Transverse colon (tissue), 4 donors: ENCODE data around the gene ATP6V0D1.

Experiments used
- POLR2AphosphoS5 ChIP-seq, 3 donors: sonication (generic); formaldehyde crosslinking; IDR thresholded peaks; one replicate each; pipeline ENCODE4 v1.6.1; 2016; ENCODE audit warnings: antibody characterized with exemption in 3 of 3
- TF ChIP-seq, protein P1 (sequence below), 5 experiments: fragments of 200-600 bp in 3 of 5; fragments of 450-650 bp in 2 of 5; sonication (generic) in 3 of 5; IDR thresholded peaks; 1 replicate in 2 of 5; 2 replicates in 3 of 5; pipeline ENCODE4 v1.5.1; 2016 to 2017; ENCODE audit warnings: antibody characterized with exemption in 5 of 5, inconsistent platforms in 3 of 5, mild to moderate bottlenecking in 2 of 5, moderate library complexity in 1 of 5

DNA sequence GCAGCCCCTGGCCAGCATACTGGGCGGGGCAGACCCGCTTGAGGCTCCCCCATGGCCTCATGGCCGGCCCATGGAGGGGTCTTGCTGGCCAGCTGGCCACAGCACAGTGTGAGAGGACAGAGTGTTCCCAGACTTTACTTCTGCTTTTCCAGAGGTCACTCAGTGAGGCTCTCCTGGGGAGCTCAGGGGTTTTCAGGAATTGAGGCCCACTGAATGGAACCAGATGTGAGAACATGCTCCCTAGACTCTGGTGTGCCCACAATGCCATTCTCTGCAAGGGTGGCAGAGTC lies 21.2 kb downstream of the ATP6V0D1 start:
- no peak for TF ChIP-seq POLR2AphosphoS5 (IDR thresholded peaks at IDR 0.05)
- TF ChIP-seq, protein P1, sequence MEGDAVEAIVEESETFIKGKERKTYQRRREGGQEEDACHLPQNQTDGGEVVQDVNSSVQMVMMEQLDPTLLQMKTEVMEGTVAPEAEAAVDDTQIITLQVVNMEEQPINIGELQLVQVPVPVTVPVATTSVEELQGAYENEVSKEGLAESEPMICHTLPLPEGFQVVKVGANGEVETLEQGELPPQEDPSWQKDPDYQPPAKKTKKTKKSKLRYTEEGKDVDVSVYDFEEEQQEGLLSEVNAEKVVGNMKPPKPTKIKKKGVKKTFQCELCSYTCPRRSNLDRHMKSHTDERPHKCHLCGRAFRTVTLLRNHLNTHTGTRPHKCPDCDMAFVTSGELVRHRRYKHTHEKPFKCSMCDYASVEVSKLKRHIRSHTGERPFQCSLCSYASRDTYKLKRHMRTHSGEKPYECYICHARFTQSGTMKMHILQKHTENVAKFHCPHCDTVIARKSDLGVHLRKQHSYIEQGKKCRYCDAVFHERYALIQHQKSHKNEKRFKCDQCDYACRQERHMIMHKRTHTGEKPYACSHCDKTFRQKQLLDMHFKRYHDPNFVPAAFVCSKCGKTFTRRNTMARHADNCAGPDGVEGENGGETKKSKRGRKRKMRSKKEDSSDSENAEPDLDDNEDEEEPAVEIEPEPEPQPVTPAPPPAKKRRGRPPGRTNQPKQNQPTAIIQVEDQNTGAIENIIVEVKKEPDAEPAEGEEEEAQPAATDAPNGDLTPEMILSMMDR (IDR thresholded peaks at IDR 0.05): no peak
